ENCODE data around the gene SAP30BP. TPM values are rescaled to one million over a fixed set of nuclear protein-coding genes. Genes with fewer than 3 reads are reported as not detected.

The SAP30BP gene
- total and polyA plus RNA-seq, 10 of the 15 experiments (the other 5 are each of a cell fraction or from before 2014, with no cell fraction given): 57.9 to 166 (median 94.5) TPM

DNA sequence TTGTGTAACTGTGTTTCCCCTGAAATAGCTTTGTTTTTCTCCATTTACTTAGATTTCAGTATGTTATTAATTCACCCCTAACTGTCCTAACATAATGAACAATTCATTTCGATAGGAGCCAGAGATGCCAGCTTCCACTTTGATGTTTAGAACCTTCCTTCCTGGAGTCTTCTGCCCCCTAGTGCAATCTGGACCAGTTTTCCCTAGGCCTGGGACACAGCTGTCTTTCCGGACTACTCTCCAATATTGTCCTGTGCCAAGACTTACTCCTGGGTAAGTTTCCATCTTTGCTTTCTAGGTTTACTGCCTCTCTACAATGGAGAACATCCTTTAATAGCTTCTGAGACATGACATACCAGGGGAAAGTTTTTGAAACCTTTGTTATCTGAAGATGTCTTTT lies 13.0 kb upstream of the SAP30BP start:
- Histone ChIP-seq H2AFZ (ENCODE audit: control insufficient read depth, low read depth, low read length) (no peak overlapping the region), H3K4me2 (ENCODE audit: control insufficient read depth, insufficient read depth) (no peak overlapping the region), H3K27ac (ENCODE audit: control insufficient read depth, insufficient read depth) (no peak overlapping the region), H3K9ac (ENCODE audit: control insufficient read depth, insufficient read depth, low read length) (no peak overlapping the region), H3K79me2 (ENCODE audit: control insufficient read depth, insufficient read depth, low read length) (no peaks in the 10 kb centered on the region), H3K36me3 (ENCODE audit: control insufficient read depth in 2 of 2, insufficient read depth in 2 of 2, low read length in 1 of 2) (peaks cover 3 to 6% of the 10 kb centered on the region in 2 experiments; a peak in 3 of 4 replicates), H3K4me3 (no peak overlapping the region), H3K4me1 (ENCODE audit: control insufficient read depth, insufficient read depth, low read length) (peaks cover 5% of the 10 kb centered on the region; the same call in 1 of the 2 replicates), H4K20me1 (ENCODE audit: control insufficient read depth, insufficient read depth) (no peaks in the 10 kb centered on the region), H3K27me3 (replicated peaks in 1 of 2; ENCODE audit: control insufficient read depth in 2 of 2, insufficient read depth in 2 of 2, low read length in 1 of 2) (no peaks in the 10 kb centered on the region), H3K9me3 (replicated peaks; ENCODE audit: control insufficient read depth, insufficient read depth, low read length) (no peaks in the 10 kb centered on the region)
- TF ChIP-seq RB1 (IDR thresholded peaks at IDR 0.05; ENCODE audit: borderline replicate concordance) (no peak), GATAD2B (conservative IDR thresholded peaks at IDR 0.05; ENCODE audit: low read depth) (no peak), TCF12 (IDR thresholded peaks at IDR 0.05; ENCODE audit: low read depth, low read length) (no peak), YY1 (IDR thresholded peaks at IDR 0.05; ENCODE audit: low read depth, low read length) (no peak), MTA3 (IDR thresholded peaks at IDR 0.05; ENCODE audit: borderline replicate concordance, low read length) (no peak), POU2F2 (IDR thresholded peaks at IDR 0.05; ENCODE audit: borderline replicate concordance, low read depth, low read length) (no peak), RAD21 (IDR thresholded peaks at IDR 0.05; ENCODE audit: insufficient read depth, low read depth, low read length) (no peak), KDM1A (IDR thresholded peaks at IDR 0.05; ENCODE audit: borderline replicate concordance) (no peak)
- TF ChIP-seq, protein P1, sequence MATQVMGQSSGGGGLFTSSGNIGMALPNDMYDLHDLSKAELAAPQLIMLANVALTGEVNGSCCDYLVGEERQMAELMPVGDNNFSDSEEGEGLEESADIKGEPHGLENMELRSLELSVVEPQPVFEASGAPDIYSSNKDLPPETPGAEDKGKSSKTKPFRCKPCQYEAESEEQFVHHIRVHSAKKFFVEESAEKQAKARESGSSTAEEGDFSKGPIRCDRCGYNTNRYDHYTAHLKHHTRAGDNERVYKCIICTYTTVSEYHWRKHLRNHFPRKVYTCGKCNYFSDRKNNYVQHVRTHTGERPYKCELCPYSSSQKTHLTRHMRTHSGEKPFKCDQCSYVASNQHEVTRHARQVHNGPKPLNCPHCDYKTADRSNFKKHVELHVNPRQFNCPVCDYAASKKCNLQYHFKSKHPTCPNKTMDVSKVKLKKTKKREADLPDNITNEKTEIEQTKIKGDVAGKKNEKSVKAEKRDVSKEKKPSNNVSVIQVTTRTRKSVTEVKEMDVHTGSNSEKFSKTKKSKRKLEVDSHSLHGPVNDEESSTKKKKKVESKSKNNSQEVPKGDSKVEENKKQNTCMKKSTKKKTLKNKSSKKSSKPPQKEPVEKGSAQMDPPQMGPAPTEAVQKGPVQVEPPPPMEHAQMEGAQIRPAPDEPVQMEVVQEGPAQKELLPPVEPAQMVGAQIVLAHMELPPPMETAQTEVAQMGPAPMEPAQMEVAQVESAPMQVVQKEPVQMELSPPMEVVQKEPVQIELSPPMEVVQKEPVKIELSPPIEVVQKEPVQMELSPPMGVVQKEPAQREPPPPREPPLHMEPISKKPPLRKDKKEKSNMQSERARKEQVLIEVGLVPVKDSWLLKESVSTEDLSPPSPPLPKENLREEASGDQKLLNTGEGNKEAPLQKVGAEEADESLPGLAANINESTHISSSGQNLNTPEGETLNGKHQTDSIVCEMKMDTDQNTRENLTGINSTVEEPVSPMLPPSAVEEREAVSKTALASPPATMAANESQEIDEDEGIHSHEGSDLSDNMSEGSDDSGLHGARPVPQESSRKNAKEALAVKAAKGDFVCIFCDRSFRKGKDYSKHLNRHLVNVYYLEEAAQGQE (IDR thresholded peaks at IDR 0.05; ENCODE audit: low read depth, low read length): no peak
- TF ChIP-seq, protein P2, sequence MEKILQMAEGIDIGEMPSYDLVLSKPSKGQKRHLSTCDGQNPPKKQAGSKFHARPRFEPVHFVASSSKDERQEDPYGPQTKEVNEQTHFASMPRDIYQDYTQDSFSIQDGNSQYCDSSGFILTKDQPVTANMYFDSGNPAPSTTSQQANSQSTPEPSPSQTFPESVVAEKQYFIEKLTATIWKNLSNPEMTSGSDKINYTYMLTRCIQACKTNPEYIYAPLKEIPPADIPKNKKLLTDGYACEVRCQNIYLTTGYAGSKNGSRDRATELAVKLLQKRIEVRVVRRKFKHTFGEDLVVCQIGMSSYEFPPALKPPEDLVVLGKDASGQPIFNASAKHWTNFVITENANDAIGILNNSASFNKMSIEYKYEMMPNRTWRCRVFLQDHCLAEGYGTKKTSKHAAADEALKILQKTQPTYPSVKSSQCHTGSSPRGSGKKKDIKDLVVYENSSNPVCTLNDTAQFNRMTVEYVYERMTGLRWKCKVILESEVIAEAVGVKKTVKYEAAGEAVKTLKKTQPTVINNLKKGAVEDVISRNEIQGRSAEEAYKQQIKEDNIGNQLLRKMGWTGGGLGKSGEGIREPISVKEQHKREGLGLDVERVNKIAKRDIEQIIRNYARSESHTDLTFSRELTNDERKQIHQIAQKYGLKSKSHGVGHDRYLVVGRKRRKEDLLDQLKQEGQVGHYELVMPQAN (conservative IDR thresholded peaks at IDR 0.05): no peak
- TF ChIP-seq, protein P3, sequence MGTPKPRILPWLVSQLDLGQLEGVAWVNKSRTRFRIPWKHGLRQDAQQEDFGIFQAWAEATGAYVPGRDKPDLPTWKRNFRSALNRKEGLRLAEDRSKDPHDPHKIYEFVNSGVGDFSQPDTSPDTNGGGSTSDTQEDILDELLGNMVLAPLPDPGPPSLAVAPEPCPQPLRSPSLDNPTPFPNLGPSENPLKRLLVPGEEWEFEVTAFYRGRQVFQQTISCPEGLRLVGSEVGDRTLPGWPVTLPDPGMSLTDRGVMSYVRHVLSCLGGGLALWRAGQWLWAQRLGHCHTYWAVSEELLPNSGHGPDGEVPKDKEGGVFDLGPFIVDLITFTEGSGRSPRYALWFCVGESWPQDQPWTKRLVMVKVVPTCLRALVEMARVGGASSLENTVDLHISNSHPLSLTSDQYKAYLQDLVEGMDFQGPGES (IDR thresholded peaks at IDR 0.05): no peak
- ChIA-PET SMC1A (ENCODE audit: uncharacterized antibody, unreplicated experiment) (interaction anchor here (0.7 to 4.7 kb wide), 9 partner anchors 9 to 115 kb away, joined by 3 to 32 read pairs (median 4); partner anchors contain the start of gene SMIM5), CTCF (interaction anchor here (0.8 to 19.5 kb wide), 17 partner anchors 9 to 222 kb away, joined by 3 to 349 read pairs (median 4); partner anchors contain the start of genes RECQL5 and SMIM5), RAD21 (ENCODE audit: unreplicated experiment) (interaction anchor here (0.7 to 5.6 kb wide), 5 partner anchors 9 to 94 kb away, joined by 3 to 30 read pairs (median 6); partner anchors contain the start of gene SMIM5), POLR2A (interaction anchor here (0.6 to 2.8 kb wide), 5 partner anchors 9 to 225 kb away, joined by 4 to 8 read pairs (median 5); partner anchors contain the start of genes RECQL5, SAP30BP and SMIM5)
- WGBS (ENCODE audit: insufficient coverage, insufficient replicate concordance, low lambda C conversion rate, missing lambda C conversion rate): 75% methylated on average over 2 of the region's 2 CpGs
- intact Hi-C loops (cut with micrococcal nuclease; ENCODE audit: unreplicated experiment) (no loop called here), in situ Hi-C loops (cut with MboI) (no loop called here)
- FAIRE-seq (no peak), ATAC-seq (no peak), DNase-seq (ENCODE audit: low read depth, low spot score) (no peak)
- BruUV-seq (replicated peaks): no TSS peak
